Adrenal gland (tissue), 5 donors: ENCODE data around the gene CCDC158.

Source experiments
- POLR2A ChIP-seq, 2 donors: fragments of 450-650 bp; IDR thresholded peaks; one replicate each; pipeline ENCODE4 v1.6.1; 2017; ENCODE audit warnings: antibody characterized with exemption in 2 of 2, mild to moderate bottlenecking in 2 of 2, moderate library complexity in 1 of 2
- TF ChIP-seq, protein P1 (sequence below), 6 experiments: fragments of 450-650 bp in 4 of 6; fragments of 200-600 bp in 2 of 6; sonication (generic) in 1 of 6; IDR thresholded peaks; 1 replicate in 5 of 6; 2 replicates in 1 of 6; pipeline versions ENCODE4 v1.5.1 to v1.8.0; 2016 to 2021; ENCODE audit warnings: antibody characterized with exemption in 6 of 6, mild to moderate bottlenecking in 2 of 6, moderate library complexity in 1 of 6
- donor health status: DM: no; HTN: no; CAD: no.

- TF ChIP-seq, protein P1, sequence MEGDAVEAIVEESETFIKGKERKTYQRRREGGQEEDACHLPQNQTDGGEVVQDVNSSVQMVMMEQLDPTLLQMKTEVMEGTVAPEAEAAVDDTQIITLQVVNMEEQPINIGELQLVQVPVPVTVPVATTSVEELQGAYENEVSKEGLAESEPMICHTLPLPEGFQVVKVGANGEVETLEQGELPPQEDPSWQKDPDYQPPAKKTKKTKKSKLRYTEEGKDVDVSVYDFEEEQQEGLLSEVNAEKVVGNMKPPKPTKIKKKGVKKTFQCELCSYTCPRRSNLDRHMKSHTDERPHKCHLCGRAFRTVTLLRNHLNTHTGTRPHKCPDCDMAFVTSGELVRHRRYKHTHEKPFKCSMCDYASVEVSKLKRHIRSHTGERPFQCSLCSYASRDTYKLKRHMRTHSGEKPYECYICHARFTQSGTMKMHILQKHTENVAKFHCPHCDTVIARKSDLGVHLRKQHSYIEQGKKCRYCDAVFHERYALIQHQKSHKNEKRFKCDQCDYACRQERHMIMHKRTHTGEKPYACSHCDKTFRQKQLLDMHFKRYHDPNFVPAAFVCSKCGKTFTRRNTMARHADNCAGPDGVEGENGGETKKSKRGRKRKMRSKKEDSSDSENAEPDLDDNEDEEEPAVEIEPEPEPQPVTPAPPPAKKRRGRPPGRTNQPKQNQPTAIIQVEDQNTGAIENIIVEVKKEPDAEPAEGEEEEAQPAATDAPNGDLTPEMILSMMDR (IDR thresholded peaks at IDR 0.05) = no peak
- no peak for TF ChIP-seq POLR2A (IDR thresholded peaks at IDR 0.05)
Measured at GRCh38 chr4:76267811-76268210, 153.1 kb downstream of the CCDC158 start.
